Neural progenitor cell (in vitro differentiated cells): ENCODE data around the gene PRKCE.

Experiments used
- EZH2 ChIP-seq: fragments of 200-600 bp; sonication (generic); IDR thresholded peaks from 2 replicates; pipeline ENCODE4 v1.6.1; 2017; ENCODE audit warnings: antibody characterized with exemption, mild to moderate bottlenecking, moderate library complexity
- EZH2phosphoT487 ChIP-seq: fragments of 200-600 bp; sonication (generic); IDR thresholded peaks from 2 replicates; pipeline ENCODE4 v1.6.1; 2017; ENCODE audit warnings: antibody characterized with exemption
- TF ChIP-seq, protein P1 (sequence below): fragments of 200-600 bp; sonication (generic); IDR thresholded peaks from 2 replicates; pipeline ENCODE4 v1.5.1; 2017; ENCODE audit warnings: antibody characterized with exemption, mild to moderate bottlenecking

DNA sequence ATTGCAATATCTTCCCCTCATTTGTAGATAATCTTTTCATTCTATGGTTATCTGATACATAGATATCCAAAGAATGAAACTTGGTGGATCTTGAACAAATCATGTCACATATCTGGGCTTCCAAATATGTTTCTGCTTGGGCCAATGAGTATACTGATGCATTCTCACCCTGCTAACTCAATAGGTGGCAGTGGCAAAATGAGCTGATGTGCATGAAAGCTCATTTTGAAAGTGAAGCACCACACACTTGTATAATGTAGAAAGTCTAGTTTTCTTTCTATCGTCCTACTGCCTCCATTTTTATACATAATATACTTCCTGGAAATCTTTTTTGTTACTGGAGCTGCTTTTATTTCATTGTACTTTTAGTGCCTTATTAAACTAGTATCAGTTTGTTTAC lies 208.2 kb downstream of the PRKCE start:
- TF ChIP-seq, protein P1, sequence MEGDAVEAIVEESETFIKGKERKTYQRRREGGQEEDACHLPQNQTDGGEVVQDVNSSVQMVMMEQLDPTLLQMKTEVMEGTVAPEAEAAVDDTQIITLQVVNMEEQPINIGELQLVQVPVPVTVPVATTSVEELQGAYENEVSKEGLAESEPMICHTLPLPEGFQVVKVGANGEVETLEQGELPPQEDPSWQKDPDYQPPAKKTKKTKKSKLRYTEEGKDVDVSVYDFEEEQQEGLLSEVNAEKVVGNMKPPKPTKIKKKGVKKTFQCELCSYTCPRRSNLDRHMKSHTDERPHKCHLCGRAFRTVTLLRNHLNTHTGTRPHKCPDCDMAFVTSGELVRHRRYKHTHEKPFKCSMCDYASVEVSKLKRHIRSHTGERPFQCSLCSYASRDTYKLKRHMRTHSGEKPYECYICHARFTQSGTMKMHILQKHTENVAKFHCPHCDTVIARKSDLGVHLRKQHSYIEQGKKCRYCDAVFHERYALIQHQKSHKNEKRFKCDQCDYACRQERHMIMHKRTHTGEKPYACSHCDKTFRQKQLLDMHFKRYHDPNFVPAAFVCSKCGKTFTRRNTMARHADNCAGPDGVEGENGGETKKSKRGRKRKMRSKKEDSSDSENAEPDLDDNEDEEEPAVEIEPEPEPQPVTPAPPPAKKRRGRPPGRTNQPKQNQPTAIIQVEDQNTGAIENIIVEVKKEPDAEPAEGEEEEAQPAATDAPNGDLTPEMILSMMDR: no peak
- no peak for TF ChIP-seq EZH2
- TF ChIP-seq EZH2phosphoT487: no peak
